Spinal cord (tissue), 10 donors: ENCODE measurements around the gene NHLRC4. TPM values are rescaled to one million over a fixed set of nuclear protein-coding genes. Genes with fewer than 3 reads are reported as not detected.
"Not testable (repeated sequence)": the region's sequence is repeated elsewhere in the genome, so short reads cannot be mapped to it uniquely, and the experiment has no call there.

ENCODE experiments used
- DNase-seq, 6 donors: peaks; one replicate each; pipeline versions ENCODE4 v3.0.0 to v3.0.0-alpha.2; 2013 to 2015; ENCODE audit warnings: low spot score in 6 of 6, low read depth in 4 of 6
- H3K27ac ChIP-seq: one replicate; pipeline ENCODE4 v1.5.1; 2013; ENCODE audit warnings: low read depth, low read length, control low read depth
- H3K27me3 ChIP-seq: one replicate; pipeline ENCODE4 v1.6.1; 2013; ENCODE audit warnings: low read length; ENCODE audit not compliant: control insufficient read depth, insufficient read depth
- H3K36me3 ChIP-seq: one replicate; pipeline ENCODE4 v1.6.1; 2013; ENCODE audit warnings: low read length; ENCODE audit not compliant: control insufficient read depth, insufficient read depth
- H3K4me1 ChIP-seq: one replicate; pipeline ENCODE4 v1.6.1; 2013; ENCODE audit warnings: low read length; ENCODE audit not compliant: control insufficient read depth, insufficient read depth
- H3K4me3 ChIP-seq: one replicate; pipeline ENCODE4 v1.5.1; 2013; ENCODE audit warnings: low read depth, low read length, control low read depth
- H3K9me3 ChIP-seq: one replicate; pipeline ENCODE4 v1.6.1; 2013; ENCODE audit warnings: low read length; ENCODE audit not compliant: control insufficient read depth, insufficient read depth
- WGBS: methylation state at CpG from one replicate; pipeline ENCODE4 v1.1.5; 2013; ENCODE audit warnings: missing lambda C conversion rate; ENCODE audit not compliant: insufficient coverage; 5-methylcytosine and 5-hydroxymethylcytosine counted together
- polyA plus RNA-seq, 2 donors: library from polyadenylated mRNA; unstranded; fragments of 120-200 nt; gene quantifications; one replicate each; pipeline ENCODE4 v1.2.1, GENCODE V29; 2013; ENCODE audit not compliant: insufficient read length in 2 of 2
- total RNA-seq, 2 donors: library from RNA; depleted of rRNA in 1 of 2; stranded (reverse); fragments of 120-200 nt in 1 of 2; fragments of >200 nt in 1 of 2; gene quantifications; one replicate each; pipeline versions ENCODE4 v1.2.3 to v1.2.4, GENCODE V29; 2013 to 2014
- donor health status: healthy.

Gene NHLRC4
- total and polyA plus RNA-seq, 4 donors: 0.73 to 3.5 (median 1.1) TPM

DNA sequence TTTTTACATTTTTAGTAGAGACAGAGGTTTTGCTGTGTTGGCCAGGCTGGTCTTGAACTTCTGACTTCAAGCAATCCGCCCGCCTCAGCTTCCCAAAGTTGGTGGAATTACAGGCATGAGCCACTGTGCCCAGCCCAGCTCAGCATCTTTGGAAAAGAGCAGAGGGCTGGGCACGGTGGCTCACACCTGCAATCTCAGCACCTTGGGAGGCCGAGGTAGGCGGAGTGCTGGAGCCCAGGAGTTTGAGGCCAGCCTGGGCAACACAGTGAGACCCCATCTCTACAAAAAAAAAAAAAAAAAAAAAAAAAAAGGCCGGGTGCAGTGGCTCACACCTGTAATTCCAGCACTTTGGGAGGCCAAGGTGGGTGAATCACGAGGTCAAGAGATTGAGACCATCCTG lies 30.9 kb downstream of the NHLRC4 start:
- not testable (repeated sequence) for H3K27ac ChIP-seq, H3K9me3 ChIP-seq, H3K4me3 ChIP-seq, DNase-seq, H3K27me3 ChIP-seq
- Histone ChIP-seq H3K36me3 (peaks cover 69% of the 10 kb centered on the region), H3K4me1 (peaks cover 18% of the 10 kb centered on the region)
- WGBS: 97% methylated on average over 3 of the region's 7 CpGs

GRCh38 chr16:598823-599739 lies 32.3 kb downstream of the NHLRC4 start:
- H3K9me3 ChIP-seq: no peaks in the 10 kb centered on the region
- H3K4me1 ChIP-seq: peaks cover 3% of the 10 kb centered on the region
- H3K27me3 ChIP-seq: no peaks in the 10 kb centered on the region
- DNase-seq: no peak
- H3K27ac ChIP-seq: no peak overlapping the region
- WGBS: 96% methylated on average over 35 of the region's 43 CpGs
- H3K36me3 ChIP-seq: peaks cover 57% of the 10 kb centered on the region
- no peak overlapping the region for H3K4me3 ChIP-seq

- Histone ChIP-seq H3K4me3 (no peak overlapping the region), H3K27me3 (no peaks in the 10 kb centered on the region), H3K27ac (no peak overlapping the region), H3K36me3 (peaks cover 55% of the 10 kb centered on the region), H3K4me1 (no peaks in the 10 kb centered on the region), H3K9me3 (peaks cover 3% of the 10 kb centered on the region)
- 74% methylated on average over 3 of the region's 7 CpGs for WGBS
- no peak for DNase-seq
Measured at GRCh38 chr16:600781-601180, 34.0 kb downstream of the NHLRC4 start.

GRCh38 chr16:603933-604332 lies 37.1 kb downstream of the NHLRC4 start:
- Histone ChIP-seq H3K36me3 (peaks cover 44% of the 10 kb centered on the region), H3K27me3 (no peaks in the 10 kb centered on the region), H3K4me1 (no peaks in the 10 kb centered on the region), H3K4me3 (no peak overlapping the region), H3K9me3 (peaks cover 3% of the 10 kb centered on the region), H3K27ac (no peak overlapping the region)
- 100% methylated on average over 1 of the region's 5 CpGs for WGBS
- no peak for DNase-seq

- DNase-seq: no peak
- H3K36me3 ChIP-seq: peaks cover 36% of the 10 kb centered on the region
- H3K27me3 ChIP-seq: no peaks in the 10 kb centered on the region
- H3K4me3 ChIP-seq: no peak overlapping the region
- H3K27ac ChIP-seq: no peak overlapping the region
- peaks cover 21% of the 10 kb centered on the region for H3K4me1 ChIP-seq
- H3K9me3 ChIP-seq: peaks cover 3% of the 10 kb centered on the region
- 97% methylated on average over 19 of the region's 22 CpGs for WGBS
Measured at GRCh38 chr16:606656-607307, 40.0 kb downstream of the NHLRC4 start.

GRCh38 chr16:608019-608418 lies 41.2 kb downstream of the NHLRC4 start:
- H3K9me3 ChIP-seq: peaks cover 3% of the 10 kb centered on the region
- WGBS: 76% methylated on average over 5 of the region's 10 CpGs
- H3K27ac ChIP-seq: no peak overlapping the region
- no peak overlapping the region for H3K4me3 ChIP-seq
- H3K4me1 ChIP-seq: peaks cover 21% of the 10 kb centered on the region
- H3K27me3 ChIP-seq: no peaks in the 10 kb centered on the region
- no peak for DNase-seq
- H3K36me3 ChIP-seq: peaks cover 36% of the 10 kb centered on the region

DNA sequence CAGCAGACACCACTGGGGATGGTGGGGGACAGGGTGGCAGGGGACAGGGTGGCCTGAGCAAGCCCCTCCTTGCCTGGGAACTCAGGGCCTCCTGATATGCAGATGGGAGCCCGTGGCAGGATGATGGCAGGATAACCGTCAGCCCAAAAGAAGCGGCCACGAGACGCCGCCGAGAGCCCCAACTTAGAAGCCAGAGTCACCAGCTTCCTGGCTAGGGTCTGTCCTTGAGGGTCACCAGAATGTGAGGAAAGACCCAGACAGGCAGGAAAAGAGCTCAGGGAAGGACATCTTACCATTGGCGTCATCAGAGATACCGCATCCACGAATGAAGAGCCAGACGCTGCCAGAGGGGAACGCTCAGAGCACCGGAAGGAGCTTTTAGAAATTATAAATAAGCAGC lies 42.5 kb downstream of the NHLRC4 start:
- H3K4me3 ChIP-seq: no peak overlapping the region
- peaks cover 3% of the 10 kb centered on the region for H3K9me3 ChIP-seq
- DNase-seq: no peak
- H3K4me1 ChIP-seq: peaks cover 21% of the 10 kb centered on the region
- no peaks in the 10 kb centered on the region for H3K27me3 ChIP-seq
- peaks cover 40% of the 10 kb centered on the region for H3K36me3 ChIP-seq
- H3K27ac ChIP-seq: no peak overlapping the region
- 86% methylated on average over 7 of the region's 13 CpGs for WGBS

DNA sequence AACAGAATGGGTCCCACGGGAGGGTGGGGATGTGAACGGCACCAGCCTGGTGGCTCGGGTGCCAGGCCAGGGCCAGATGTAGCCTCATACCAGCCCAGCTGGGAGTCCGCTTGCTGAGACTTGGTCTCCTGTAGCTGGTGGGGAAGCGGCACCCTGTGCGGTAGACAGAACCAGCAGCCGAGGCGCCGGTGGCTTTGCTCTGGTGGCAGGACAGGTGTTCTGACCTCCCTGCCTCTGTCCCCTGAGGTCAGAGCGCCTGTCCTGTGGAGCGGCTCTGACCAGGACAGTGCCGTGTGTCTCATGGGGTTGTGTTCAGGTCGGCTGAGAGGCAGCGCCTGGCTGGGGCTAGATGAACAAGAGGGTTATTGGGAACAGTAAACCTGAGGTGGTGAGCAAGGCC lies 43.2 kb downstream of the NHLRC4 start:
- H3K9me3 ChIP-seq: peaks cover 2% of the 10 kb centered on the region
- no peaks in the 10 kb centered on the region for H3K27me3 ChIP-seq
- peaks cover 21% of the 10 kb centered on the region for H3K4me1 ChIP-seq
- 89% methylated on average over 14 of the region's 14 CpGs for WGBS
- peaks cover 39% of the 10 kb centered on the region for H3K36me3 ChIP-seq
- no peak overlapping the region for H3K4me3 ChIP-seq
- no peak overlapping the region for H3K27ac ChIP-seq
- DNase-seq: no peak

DNA sequence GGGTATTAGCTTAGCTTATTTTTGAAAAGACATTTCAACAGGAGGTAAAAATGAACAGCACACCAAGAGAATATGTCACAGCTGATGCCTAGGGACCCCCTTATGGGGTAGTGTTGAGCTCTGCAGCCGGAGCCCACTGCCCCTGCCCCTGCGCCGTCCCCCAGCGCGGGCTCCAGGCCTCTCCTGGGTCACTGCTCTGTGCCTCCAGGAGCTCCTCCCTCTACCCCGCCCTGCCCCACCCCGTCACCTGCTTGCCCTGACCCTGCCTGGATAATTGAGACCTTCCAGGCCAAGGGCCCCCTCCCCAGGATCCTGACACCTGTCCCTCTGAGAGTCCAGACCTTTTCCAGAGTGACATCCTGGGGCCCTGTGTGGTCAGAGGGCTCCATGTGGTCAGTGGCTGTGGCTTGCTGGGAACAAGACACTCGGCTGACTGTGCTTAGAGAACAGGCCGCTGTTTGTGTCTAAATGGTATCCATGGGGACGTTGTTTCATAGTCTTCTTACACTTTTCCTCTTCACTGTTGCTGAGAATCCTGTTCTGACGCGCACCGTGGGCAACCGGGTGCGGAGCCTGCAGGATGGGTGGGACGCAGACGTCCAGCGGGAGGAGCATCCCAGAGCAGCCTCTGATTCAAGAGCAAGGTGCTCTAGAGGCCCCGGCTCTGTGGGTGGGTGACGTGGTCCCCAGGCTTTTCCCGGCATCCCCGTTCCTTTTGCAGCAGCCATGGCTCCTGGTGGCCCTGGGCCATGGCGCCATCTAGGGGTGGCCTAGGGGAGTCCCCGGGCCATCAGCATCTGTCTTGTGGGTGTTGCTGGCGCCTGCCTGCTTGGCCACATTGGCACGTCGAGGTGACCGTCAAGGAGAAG lies 43.9 kb downstream of the NHLRC4 start:
- Histone ChIP-seq H3K4me3 (no peak overlapping the region), H3K4me1 (peaks cover 21% of the 10 kb centered on the region), H3K27ac (peak overlapping the region; percentile 33), H3K36me3 (peaks cover 36% of the 10 kb centered on the region), H3K9me3 (no peaks in the 10 kb centered on the region), H3K27me3 (no peaks in the 10 kb centered on the region)
- peak in 1 of 6 donors; percentile 24 for DNase-seq
- 76% methylated on average over 27 of the region's 28 CpGs for WGBS
